CD4-positive, alpha-beta T cell (primary cell): ENCODE data around the gene DDX31. TPM values are rescaled to one million over a fixed set of nuclear protein-coding genes. Genes with fewer than 3 reads are reported as not detected.

Experiments
- ATAC-seq: fragments of 200-7000 bp; cut with Tn5 transposase; one replicate; pipeline ENCODE4 v1.10.0; 2022; ENCODE audit warnings: mild to moderate bottlenecking; ENCODE audit not compliant: poor library complexity
- CTCF ChIA-PET: fragments of 350-600 bp; sonication (Branson Sonifier 250); formaldehyde crosslinking; loops from one replicate; lab custom pipeline; 2021; ENCODE audit warnings: antibody characterized with exemption, inconsistent platforms; lab: Charles Lee
- POLR2A ChIA-PET: fragments of 350-600 bp; sonication (Branson Sonifier 250); formaldehyde crosslinking; loops from one replicate; lab custom pipeline; 2021; ENCODE audit warnings: antibody characterized with exemption, inconsistent platforms; lab: Charles Lee
- DNase-seq, 14 experiments: peaks; one replicate each; pipeline ENCODE4 v3.0.0-alpha.2; 2013 to 2020; ENCODE audit warnings: mixed read lengths in 2 of 14
- H3K27ac ChIP-seq, 2 donors: one replicate each; pipeline versions ENCODE4 v1.5.1 to v1.7.0; 2013; ENCODE audit warnings: low read length in 2 of 2, low read depth in 1 of 2, mild to moderate bottlenecking in 1 of 2
- H3K27me3 ChIP-seq, 2 experiments: 1 replicate in 1 of 2; 2 replicates in 1 of 2; pipeline versions ENCODE4 v1.6.1 to v1.7.0; 2013; ENCODE audit warnings: low read length in 2 of 2, control low read depth in 1 of 2, mild to moderate bottlenecking in 1 of 2, moderate library complexity in 1 of 2; ENCODE audit not compliant: insufficient read depth in 2 of 2, control insufficient read depth in 1 of 2
- H3K36me3 ChIP-seq: one replicate; pipeline ENCODE4 v1.6.1; 2013; ENCODE audit warnings: low read length, control low read depth; ENCODE audit not compliant: insufficient read depth
- H3K4me1 ChIP-seq: one replicate; pipeline ENCODE4 v1.6.1; 2013; ENCODE audit warnings: low read length, control low read depth; ENCODE audit not compliant: insufficient read depth
- H3K4me3 ChIP-seq: one replicate; pipeline ENCODE4 v1.5.1; 2013; ENCODE audit warnings: mild to moderate bottlenecking, low read length, moderate library complexity
- H3K9me3 ChIP-seq, 2 experiments: 1 replicate in 1 of 2; 2 replicates in 1 of 2; pipeline versions ENCODE4 v1.6.1 to v1.7.0; 2013; ENCODE audit warnings: low read length in 2 of 2, mild to moderate bottlenecking in 2 of 2, control low read depth in 1 of 2, moderate library complexity in 1 of 2; ENCODE audit not compliant: control insufficient read depth in 1 of 2, insufficient read depth in 1 of 2
- H3K27ac Mint-ChIP-seq: one replicate; pipeline ENCODE4 v1.8.0; 2020; ENCODE audit warnings: mixed read lengths
- H3K27me3 Mint-ChIP-seq: one replicate; pipeline ENCODE4 v1.8.0; 2021; ENCODE audit warnings: mixed read lengths
- H3K36me3 Mint-ChIP-seq: one replicate; pipeline ENCODE4 v1.8.0; 2021; ENCODE audit warnings: low read depth, mixed read lengths
- H3K4me1 Mint-ChIP-seq: one replicate; pipeline ENCODE4 v1.8.0; 2021; ENCODE audit warnings: low read depth, mixed read lengths
- H3K4me3 Mint-ChIP-seq: one replicate; pipeline ENCODE4 v1.8.0; 2020; ENCODE audit warnings: mild to moderate bottlenecking, mixed read lengths
- H3K9me3 Mint-ChIP-seq: one replicate; pipeline ENCODE4 v1.8.0; 2020; ENCODE audit warnings: mixed read lengths
- CTCF ChIP-seq: fragments of 200-600 bp; IDR thresholded peaks from one replicate; pipeline ENCODE4 v1.8.0; 2022; ENCODE audit warnings: antibody characterized with exemption, mild to moderate bottlenecking
- intact Hi-C, 2 experiments: fragments of 100-400 bp; cut with DNase I in 1 of 2; cut with micrococcal nuclease in 1 of 2; formaldehyde crosslinking; loops; one replicate each; pipeline versions ENCODE4 v1.15.1 to v1.9.0; 2023 to 2025; cut with DNase I, micrococcal nuclease
- total RNA-seq, 174 experiments: library from RNA in 2 of 174; stranded (reverse) in 2 of 174; gene quantifications; one replicate each; pipeline ENCODE4 v1.2.3 and lab custom pipeline; 2021 to 2026

DDX31 gene
- total RNA-seq, 2 experiments from 2014 or later = 11.0 to 11.3 TPM

GRCh38 chr9:132602207-132602606, 67.6 kb downstream of the DDX31 start:
- H3K9me3 Mint-ChIP-seq = no peaks in the 10 kb centered on the region
- H3K4me1 Mint-ChIP-seq = no peaks in the 10 kb centered on the region
- peaks cover 40% of the 10 kb centered on the region for H3K36me3 ChIP-seq
- H3K4me3 Mint-ChIP-seq = no peak overlapping the region
- H3K27me3 Mint-ChIP-seq = peaks cover 11% of the 10 kb centered on the region
- ATAC-seq = no peak
- no peaks in the 10 kb centered on the region for H3K9me3 ChIP-seq
- peaks cover 100% of the 10 kb centered on the region for H3K36me3 Mint-ChIP-seq
- TF ChIP-seq CTCF = no peak
- no peaks in the 10 kb centered on the region for H3K4me1 ChIP-seq
- CTCF ChIA-PET = no interaction called here
- no peak for DNase-seq
- no peak overlapping the region for H3K27ac ChIP-seq
- intact Hi-C loops = no loop called here
- H3K27me3 ChIP-seq = no peaks in the 10 kb centered on the region
- H3K4me3 ChIP-seq = no peak overlapping the region
- POLR2A ChIA-PET = no interaction called here
- H3K27ac Mint-ChIP-seq = no peak overlapping the region

GRCh38 chr9:132600326-132600984, 69.3 kb downstream of the DDX31 start:
- Histone ChIP-seq H3K9me3 (no peaks in the 10 kb centered on the region), H3K27ac (no peak overlapping the region), H3K4me3 (no peak overlapping the region), H3K4me1 (no peaks in the 10 kb centered on the region), H3K36me3 (peaks cover 47% of the 10 kb centered on the region), H3K27me3 (no peaks in the 10 kb centered on the region)
- intact Hi-C loops = no loop called here
- no peak for TF ChIP-seq CTCF
- no peak for ATAC-seq
- H3K4me3 Mint-ChIP-seq = no peak overlapping the region
- H3K9me3 Mint-ChIP-seq = no peaks in the 10 kb centered on the region
- no peak for DNase-seq
- CTCF ChIA-PET = no interaction called here
- peaks cover 24% of the 10 kb centered on the region for H3K27me3 Mint-ChIP-seq
- H3K27ac Mint-ChIP-seq = no peak overlapping the region
- peaks cover 97% of the 10 kb centered on the region for H3K36me3 Mint-ChIP-seq
- H3K4me1 Mint-ChIP-seq = no peaks in the 10 kb centered on the region
- POLR2A ChIA-PET = no interaction called here

- POLR2A ChIA-PET = no interaction called here
- TF ChIP-seq CTCF = no peak
Observed at GRCh38 chr9:132597073-132597775, 72.6 kb downstream of the DDX31 start.

More at GRCh38 chr9:132597073-132597775, 72.6 kb downstream of the DDX31 start:
- Histone ChIP-seq H3K9me3 (no peaks in the 10 kb centered on the region), H3K36me3 (peaks cover 40% of the 10 kb centered on the region), H3K27ac (no peak overlapping the region), H3K4me1 (no peaks in the 10 kb centered on the region), H3K27me3 (peaks cover 0 to 5% of the 10 kb centered on the region in 2 experiments), H3K4me3 (no peak overlapping the region)
- Mint-ChIP-seq H3K27ac (no peak overlapping the region), H3K9me3 (no peaks in the 10 kb centered on the region), H3K27me3 (peaks cover 43% of the 10 kb centered on the region), H3K4me1 (no peaks in the 10 kb centered on the region), H3K4me3 (no peak overlapping the region), H3K36me3 (peaks cover 93% of the 10 kb centered on the region)
- intact Hi-C loops = no loop called here
- CTCF ChIA-PET = no interaction called here
- ATAC-seq (no peak), DNase-seq (no peak)
